DMS 273 (cell line): ENCODE results near the gene IFI30.

Source experiments
- DNase-seq: peaks from one replicate; lab custom pipeline; 2025; ENCODE audit not compliant: unreplicated experiment; lab: John Stamatoyannopoulos, UW

IFI30 gene

DNA sequence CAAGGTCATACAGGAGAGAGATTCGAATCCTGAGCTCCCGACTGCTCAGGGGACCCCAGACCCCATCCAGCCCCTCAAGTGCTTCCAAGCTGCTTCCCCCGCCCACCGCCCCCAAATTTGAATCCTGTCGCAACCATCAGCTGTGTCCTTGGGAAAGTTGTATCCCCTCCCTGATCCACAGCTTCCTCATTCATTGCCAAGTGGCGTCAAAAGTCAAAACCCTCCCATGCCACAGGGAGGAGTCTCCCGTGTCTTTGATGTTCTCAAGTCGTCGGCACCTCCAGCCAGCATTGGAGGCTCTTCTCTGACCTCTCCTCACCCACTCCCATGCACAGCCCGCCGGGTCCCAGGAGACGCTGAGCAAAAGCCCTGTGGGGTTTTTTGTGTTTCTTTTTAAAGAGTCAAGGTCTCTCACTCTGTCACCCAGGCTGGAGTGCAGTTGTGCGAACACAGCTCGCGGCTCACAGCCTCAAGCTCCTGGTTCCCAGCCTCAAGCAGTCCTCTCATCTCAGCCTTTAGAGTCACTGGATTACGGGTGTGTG lies 2.8 kb upstream of the IFI30 start:
- no peak for DNase-seq

GRCh38 chr19:18171605-18172327 lies 1.8 kb upstream of the IFI30 start:
- DNase-seq, result peak; percentile 47

DNA sequence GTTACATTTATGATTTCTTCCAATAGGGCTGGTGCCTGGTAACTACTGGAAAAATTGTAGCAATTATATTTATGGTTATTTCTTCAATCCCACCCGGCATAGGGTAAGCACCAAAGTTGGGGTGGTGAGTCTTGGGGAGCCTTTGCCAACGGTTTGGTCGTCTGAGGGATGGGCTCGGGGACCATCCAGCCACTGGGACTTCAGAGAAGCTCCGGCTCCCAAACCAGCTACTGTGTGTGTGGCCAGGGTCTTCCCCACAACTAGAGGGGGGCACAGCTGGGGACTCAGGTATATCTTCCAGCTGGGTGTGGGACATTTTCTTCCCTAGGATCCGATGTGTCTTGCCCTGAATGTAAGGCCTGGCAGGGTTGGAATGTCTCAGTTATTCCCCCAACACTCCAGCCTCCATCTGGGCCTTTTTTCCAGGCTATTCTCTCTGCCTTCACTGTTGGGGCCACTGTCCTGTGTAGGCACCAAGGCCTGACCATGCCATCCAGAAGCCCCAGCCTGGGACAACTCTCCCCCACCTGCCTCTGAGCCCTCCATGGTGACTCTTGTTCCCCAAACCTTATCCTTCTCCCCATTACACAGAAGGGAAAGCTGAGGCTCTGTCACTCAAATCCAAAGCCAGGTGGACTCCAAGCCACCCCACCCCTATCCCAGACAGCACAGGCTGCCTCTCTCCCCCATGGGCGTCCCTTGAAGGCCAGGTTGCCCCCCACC lies 1.1 kb upstream of the IFI30 start:
- no peak for DNase-seq

- DNase-seq, result no peak
These were observed 500 bp upstream of the IFI30 start for GRCh38 chr19:18173054-18173571.

GRCh38 chr19:18174983-18175382 lies 1.4 kb downstream of the IFI30 start:
- no peak for DNase-seq

DNA sequence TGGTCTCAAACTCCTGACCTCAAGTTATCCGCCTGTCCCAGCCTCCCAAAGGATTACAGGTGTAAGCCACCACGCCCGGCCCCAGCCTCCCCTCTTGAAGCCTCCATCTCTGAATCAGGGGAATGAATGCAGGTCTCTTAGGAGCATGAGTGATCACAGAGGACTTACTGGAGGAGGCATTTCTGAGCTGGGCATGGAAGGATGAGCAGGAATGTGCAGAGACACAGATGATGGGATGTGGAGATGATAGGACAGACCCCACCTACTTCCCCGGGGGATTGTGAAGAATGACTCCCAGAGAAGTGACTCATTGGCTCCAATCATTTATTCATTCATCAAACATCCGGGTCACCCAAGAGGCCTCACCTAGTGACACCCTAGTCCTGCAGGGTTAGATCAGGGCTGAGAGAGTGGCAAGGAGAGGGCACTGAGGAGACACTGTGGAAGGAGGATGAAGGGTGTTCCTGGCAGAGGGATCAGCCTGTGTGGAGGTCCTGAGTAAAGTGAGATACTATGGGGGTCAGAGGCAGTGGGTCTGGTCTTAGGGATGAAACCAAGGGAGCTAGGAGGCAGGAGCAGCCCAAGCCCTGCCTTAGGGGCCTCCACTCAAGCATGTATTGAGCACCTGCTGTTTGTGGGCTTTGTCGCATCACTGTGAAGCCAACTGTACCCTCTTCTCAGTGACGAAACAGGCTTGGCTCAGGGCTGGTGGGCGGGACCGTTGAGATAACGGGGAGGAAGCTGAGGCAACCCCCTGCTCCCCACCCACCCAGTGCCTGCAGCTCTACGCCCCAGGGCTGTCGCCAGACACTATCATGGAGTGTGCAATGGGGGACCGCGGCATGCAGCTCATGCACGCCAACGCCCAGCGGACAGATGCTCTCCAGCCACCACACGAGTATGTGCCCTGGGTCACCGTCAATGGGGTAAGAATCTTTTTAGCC lies 3.0 kb downstream of the IFI30 start:
- DNase-seq, result no peak

DNA sequence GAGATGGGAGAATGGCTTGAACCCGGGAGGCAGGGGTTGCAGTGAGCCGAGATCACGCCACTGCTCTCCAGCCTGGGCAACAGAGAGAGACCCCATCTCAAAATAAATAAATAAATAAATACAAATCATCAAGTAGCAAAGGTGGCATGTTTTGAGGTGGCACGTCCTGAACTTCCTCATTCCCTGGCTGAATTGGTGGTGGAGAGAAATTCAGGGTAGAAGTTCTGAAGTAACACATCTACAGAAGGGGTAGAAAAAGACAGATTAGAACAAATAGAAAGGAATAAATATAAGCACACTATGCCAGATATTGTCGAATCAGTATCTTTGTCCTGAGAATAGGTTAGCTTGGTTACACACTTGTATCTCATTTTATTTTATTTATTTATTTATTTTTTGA lies 6.3 kb downstream of the IFI30 start:
- no peak for DNase-seq

- DNase-seq, result no peak
These were observed 9.9 kb downstream of the IFI30 start for GRCh38 chr19:18183529-18183928.

DNA sequence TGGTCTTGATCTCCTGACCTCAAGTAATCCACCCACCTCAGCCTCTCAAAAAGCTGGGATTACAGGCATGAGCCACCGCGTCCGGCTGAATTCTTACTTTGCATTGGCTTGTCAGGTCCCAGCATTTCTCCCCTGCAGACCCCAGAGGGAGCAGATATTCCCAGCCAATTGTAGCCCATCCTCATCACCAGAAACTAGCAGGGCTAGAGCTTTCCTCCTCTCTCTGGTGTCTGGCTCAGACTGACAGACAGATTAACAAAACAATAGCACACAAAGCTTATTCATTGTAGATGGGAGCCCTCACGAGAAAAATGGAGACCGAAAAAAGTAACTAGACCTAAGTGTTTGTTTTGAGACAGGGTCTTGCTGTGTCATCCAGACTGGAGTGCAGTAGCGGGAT lies 11.9 kb downstream of the IFI30 start:
- no peak for DNase-seq

- no peak for DNase-seq
These were observed 16.7 kb downstream of the IFI30 start for GRCh38 chr19:18190278-18190677.

DNA sequence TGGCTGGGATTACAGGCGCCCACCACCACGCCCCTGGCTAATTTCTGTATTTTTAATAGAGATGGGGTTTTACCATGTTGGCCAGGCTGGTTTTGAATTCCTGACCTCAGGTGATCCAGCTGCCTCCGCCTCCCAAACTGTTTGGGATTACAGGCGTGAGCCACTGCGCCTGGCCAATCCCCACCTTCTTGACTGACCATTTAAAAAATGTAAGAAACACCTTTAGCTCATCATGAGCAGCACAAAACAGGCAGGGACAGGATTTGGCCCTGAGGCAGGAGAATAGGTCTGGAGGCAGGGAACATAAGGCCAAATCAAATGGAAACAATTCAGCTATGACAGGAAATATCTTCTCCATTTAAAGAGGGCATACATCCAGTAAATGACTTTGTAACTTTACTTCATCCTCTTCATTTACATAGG lies 18.0 kb downstream of the IFI30 start:
- DNase-seq, result no peak

DNA sequence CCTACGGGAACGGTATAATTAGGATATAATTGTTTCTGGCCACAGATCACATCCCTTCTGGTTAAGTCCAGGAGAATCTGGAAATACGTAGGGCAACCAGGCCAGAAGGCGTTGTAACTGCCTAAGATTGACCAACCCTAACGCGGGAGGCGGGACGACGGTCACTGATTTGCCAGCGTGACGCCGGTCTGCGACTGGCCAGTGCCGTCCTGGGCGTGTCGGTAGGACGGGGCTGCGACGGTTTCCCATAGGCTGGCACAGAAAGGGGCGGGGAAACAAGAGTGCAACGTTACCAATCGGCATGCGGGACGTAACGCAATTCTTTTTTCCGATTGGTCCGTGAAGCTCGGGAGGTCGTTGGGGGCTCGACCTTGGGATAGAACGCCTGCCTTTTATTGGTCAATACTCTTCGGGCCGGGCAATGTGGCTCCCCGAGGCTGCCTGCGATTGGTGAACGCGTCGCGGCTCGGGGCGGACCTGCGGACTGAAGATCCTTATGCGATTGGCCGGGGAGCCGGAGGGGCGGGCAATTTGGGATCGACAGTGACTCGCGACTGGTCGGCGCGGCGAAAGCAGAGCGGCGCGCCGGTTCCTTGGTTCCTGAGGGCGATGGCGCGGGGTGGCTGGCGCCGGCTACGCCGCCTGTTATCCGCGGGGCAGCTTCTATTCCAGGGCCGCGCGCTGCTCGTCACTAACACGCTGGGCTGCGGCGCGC lies 19.2 kb downstream of the IFI30 start, which contains the start of gene MPV17L2:
Gene MPV17L2 (plus strand): TSS at position 546 of the 715 bp plus-strand sequence. CDS start 64 bp downstream, at position 610.
- DNase-seq, result peak; percentile 100

DNA sequence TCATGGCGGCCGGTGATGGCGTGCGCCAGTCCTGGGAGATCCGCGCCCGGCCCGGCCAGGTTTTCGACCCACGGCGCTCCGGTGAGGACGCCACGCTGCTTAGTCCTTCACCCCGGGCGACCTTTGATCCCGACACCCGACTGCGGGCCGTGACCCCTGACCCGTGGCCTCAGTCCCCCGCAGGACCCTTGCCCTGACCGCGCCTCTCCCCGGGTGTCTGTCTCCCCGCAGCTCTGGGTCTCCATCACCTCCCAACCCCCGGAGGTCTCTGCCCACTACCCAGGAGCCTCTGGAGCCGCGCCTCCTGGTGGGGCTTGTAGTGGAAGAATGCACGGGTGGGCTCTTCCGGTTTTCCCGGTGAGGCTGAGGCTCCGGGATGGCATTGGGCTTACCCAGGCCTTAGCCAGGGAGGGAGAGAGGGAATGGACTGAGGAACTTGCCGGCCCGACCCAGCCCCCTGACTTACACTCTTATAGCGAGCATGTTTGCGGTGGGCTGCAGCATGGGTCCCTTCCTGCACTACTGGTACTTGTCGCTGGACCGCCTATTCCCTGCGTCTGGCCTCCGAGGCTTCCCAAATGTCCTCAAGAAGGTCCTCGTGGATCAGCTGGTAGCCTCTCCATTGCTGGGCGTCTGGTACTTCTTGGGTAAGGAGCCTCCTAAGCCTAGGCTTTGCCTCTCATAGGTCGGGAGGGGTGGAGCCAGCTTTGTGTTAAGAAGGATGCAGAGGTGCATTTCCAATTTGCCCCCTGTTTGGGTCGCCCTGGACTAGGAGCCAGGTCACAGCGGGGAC lies 20.0 kb downstream of the IFI30 start:
- DNase-seq, result peak; percentile 53

DNA sequence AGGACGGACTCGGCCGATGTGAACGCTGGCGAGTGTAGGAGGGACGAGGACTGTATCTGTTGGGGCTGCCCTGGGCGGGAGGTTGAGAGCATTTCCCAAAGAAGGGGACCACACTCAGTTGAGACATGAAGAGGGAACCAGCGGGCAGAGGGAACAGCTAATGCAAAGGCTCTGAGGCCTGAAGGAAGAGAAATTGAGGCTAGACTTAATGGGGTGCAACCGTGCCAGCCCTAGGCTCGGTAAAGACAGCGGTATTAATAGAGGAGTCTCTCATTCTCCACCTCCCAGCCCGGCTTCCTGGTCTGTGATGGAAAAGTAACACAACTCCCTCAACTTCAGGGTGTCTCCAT lies 20.5 kb downstream of the IFI30 start:
- DNase-seq, result no peak

DNA sequence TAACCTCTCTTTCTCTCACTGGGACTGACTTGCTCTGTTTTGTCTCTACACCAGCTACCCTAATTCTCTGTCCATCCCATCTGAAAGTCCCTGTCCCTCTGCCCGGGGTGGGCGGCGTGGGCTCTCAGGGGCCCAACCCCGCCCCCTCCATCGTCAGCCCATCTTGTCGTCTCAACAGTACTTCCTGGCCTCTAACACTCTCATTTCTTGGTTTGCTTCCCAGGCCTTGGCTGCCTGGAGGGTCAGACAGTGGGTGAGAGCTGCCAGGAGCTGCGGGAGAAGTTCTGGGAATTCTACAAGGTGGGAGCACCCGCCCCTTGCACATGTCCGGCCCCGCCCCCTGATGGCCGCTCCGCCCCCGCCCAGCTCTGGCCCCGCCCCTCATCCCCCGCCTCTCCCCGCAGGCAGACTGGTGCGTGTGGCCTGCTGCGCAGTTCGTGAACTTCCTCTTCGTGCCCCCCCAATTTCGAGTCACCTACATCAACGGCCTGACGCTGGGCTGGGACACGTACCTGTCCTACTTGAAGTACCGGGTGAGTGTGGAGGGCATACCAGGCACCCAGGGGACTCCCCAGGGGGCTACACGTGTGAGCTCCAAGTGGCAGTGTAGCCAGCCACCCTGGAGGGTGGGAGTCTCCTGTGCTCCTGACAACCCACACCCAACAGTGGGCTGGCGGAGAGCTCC lies 21.1 kb downstream of the IFI30 start:
- DNase-seq, result peak; percentile 52

GRCh38 chr19:18196511-18196845 lies 22.9 kb downstream of the IFI30 start:
- no peak for DNase-seq

DNA sequence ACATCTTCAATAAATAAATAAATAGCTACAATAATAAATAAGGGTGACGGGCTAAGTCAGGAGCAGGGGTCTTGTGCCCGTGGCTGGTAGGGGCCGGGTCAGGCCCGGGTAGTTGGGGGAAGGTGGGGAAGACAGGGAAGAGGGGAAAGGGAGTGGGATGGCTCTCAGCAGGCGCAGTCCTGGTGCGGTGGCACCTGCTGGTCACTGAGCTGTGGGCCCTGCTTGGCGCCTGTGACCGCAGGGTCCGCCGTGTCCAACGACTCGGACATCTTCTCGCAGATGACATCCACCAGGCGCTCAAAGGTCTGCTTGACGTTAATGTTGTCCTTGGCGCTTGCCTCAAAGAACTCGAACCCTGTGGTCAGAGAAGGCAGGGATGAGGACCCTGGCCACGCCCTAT lies 23.7 kb downstream of the IFI30 start:
- DNase-seq, result no peak

DNA sequence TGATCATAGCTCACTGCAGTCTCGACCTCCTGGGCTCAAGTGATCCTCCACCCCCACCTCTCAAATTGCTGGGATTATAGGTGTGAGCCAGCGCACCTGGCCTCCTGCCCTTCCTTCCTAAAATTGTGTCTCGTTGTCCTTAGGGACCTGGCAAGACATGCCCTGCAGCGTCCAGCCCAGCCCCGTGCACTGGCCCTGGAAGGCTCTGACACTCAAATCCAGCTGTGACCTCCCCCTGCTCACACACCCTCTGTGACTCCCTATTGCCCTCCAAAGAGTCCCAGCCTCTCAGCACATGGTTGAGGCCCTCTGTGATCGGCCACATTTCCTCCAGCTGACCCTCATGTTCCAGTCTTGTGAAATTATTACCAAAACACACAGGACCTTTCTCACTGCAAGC lies 24.3 kb downstream of the IFI30 start:
- no peak for DNase-seq

GRCh38 chr19:18198374-18198773 lies 24.8 kb downstream of the IFI30 start:
- DNase-seq, result no peak
